Inferior parietal cortex (tissue), 1 donor: ENCODE measurements around the gene HSBP1L1.

Experiments used
- DNase-seq: peaks from one replicate; pipeline ENCODE4 v3.0.0-alpha.2; 2016; ENCODE audit errors: extremely low spot score

Gene HSBP1L1

GRCh38 chr18:79964330-79965118 lies at the start of gene HSBP1L1:
Gene HSBP1L1, plus strand, starts transcription at chr18:79964643. Its CDS starts 93 bp downstream, at chr18:79964736.
- no peak for DNase-seq

DNA sequence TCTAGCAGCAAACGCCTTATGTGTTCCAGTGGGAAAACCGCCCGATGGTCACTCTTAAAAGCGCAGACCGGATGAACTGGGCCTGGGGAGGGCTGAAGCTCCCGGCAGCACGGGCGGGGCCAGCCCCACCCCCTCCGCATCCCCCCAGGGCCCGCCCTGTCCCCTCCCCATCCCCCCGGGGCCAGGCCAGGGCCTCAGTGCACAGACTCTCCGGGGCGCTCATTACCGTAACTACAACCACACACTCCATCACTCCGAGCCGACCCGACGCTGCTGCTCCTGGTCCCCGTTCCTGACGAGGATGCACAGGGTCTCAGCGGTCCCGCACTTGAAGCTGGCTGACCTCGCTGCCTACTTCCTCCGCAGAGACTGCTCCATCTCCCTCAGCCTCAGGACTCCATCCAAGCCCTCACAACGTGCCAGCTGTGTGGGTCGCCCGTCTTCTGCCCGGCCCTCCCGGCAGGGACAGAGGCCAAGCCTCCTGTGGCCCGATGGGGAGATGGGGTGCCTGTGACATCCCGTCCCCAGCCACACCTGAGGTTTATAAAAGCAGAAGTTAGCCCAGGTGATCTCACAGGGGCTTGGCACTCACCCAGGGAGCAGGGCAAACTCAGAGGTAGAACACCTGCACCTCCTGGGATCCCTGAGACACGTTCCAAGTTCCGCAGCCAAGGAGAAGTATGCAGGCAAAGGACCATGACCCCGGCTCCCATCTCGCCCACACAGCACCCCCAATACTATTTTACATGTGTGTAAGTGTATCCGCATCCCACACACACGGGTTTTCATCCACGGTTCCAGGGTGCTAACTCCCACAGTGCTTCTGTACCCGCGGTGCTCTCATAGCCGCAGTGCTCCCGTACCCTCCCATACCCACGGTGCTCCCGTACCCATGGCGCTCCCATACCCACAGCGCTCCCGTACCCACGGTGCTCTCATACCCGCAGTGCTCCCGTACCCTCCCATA lies 49.0 kb upstream of the HSBP1L1 start:
- no peak for DNase-seq

DNA sequence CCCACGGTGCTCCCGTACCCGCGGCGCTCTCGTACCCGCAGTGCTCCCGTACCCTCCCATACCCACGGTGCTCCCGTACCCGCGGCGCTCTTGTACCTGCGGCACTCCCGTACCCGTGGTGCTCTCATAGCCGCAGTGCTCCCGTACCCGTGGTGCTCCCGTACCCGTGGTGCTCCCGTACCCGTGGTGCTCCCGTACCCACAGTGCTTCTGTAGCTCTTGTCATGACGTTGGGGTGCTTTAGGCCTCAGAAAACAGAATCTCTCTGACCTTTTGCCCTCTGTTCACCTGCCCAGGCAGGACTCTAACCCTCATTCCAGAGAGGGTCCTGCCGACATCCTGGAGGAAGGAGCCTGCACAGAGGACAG lies 48.3 kb upstream of the HSBP1L1 start:
- DNase-seq: no peak

- no peak for DNase-seq
Measured at GRCh38 chr18:79916546-79917168, 47.8 kb upstream of the HSBP1L1 start.

- no peak for DNase-seq
Measured at GRCh38 chr18:79917169-79917852, 47.1 kb upstream of the HSBP1L1 start.

- no peak for DNase-seq
Measured at GRCh38 chr18:79917853-79918614, 46.4 kb upstream of the HSBP1L1 start.

DNA sequence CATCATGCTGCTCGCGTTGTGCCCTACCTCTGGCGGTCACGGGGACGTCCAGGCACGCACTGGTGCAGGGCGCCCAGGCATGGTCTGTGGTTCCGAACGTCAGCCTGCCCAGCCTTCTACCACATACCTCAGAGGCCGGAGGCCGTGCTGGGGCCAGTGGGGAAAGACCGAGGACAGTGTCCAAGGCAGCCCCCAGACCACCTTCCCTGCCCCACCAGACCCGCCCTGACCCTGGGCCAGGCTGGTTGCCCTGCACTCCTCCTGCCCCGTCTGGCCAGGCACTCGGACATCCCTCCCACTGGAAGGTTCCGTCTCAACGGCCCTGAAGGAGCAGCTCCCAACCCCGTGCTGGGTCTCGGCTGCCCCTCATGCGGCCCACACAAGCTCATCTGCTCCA lies 45.8 kb upstream of the HSBP1L1 start:
- DNase-seq: no peak

DNA sequence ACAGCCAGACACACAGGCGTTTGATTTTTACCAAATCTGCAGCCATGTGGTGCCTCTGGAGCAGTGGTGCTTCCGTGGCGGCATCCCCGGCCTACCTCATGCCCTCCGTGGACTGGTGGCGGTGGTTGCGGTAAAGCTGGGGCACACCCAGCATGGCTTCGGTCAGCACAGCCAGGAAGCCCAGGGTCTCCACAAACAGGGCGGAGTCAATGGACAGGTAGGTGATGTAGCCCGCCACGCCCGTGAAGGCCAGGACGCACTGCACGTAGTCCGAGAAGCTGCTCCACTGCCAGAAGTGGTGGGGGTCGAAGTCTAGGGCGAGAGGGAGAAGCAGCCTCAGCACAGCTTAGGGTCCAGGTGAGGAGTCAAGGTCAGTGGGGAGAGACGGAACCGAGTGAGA lies 45.4 kb upstream of the HSBP1L1 start:
- DNase-seq: no peak

GRCh38 chr18:79921984-79922965 lies 42.2 kb upstream of the HSBP1L1 start:
- no peak for DNase-seq

DNA sequence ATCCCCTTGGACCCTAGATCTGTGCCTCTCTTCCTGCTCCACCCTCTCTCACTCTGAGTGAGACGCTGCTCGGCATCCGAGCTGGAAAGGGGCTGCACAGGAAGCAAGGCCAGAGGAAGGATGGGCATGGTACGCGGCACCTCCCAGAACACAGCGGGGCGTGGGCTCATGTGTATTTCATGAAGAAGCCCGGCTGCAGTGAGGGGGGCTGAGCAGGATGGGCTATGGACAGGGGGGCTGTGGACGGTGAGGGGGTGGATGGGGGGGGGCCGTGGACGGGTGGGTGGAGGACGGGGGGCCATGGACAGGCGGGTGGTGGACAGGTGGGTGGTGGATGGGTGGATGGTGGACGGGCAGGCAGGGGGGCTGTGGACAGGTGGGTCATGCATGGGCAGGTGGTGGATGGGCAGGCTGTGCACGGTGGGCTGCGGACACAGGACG lies 41.5 kb upstream of the HSBP1L1 start:
- no peak for DNase-seq

GRCh38 chr18:79923896-79924585 lies 40.4 kb upstream of the HSBP1L1 start:
- no peak for DNase-seq

GRCh38 chr18:79924814-79925731 lies 39.4 kb upstream of the HSBP1L1 start:
- no peak for DNase-seq

- DNase-seq: no peak
Measured at GRCh38 chr18:79926306-79926705, 38.1 kb upstream of the HSBP1L1 start.

- DNase-seq: no peak
Measured at GRCh38 chr18:79926715-79927606, 37.5 kb upstream of the HSBP1L1 start.

DNA sequence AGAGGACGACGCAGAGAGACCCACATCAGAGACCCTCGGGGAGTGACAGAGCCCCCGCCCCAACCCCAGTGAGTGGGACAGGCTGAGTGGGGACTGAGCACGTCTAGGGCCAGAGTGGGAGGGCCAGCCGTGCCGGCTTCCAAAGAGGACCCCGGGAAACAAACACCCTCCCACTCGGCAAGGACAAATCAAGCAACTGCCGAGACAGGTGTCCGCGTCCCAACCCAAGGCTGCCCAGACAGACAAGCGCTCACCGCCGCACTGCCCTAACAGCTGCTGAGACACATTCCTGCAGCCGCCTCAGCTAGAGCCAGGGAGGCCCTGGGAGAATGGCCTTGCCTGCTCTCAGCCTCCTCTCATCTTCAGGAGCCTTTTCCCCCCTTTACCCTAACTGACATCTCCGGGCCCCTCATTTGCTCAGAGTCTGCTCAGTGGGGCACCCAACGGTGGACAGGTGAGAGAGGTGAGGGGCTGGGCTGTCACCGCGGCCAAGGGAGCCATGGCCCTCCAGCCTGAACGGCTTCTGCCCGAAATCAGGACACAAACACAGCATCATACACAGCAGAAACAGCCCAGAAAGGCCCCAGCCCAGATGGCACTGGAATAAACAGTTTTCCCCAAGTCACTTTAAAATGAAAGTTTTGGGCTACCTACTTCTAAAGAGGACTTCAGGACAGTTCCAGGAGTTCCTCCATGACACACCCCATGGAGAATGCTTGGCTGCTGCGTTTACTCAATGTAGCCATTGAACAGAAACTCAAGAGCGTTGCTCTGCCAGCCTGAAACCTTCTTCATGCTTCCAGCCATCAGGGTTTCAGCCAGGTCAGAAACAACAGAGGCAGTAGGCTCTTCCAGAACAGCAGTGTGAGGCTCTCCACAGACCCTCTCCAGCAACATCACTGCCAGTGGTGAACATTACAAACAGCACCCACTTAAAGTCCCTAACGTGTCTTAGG lies 36.6 kb upstream of the HSBP1L1 start:
- no peak for DNase-seq

DNA sequence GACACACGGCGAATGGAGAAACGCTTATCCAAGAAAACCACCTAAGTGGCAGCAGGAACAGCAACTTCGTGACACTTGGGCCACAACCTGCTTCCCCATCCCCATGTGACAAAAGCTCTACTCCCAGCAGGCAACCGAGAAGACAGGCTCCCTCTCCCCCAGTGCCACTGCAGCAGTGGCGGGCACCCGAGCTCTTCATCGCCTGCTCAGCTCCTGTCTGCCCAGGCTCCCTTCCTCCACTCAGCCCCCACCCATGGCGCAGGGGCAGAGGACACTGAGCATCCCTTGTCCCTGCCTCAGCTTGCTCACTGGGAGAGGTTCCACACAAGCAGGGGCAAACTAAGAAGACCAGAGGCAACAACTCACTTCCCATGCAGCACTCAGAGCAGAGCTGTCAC lies 35.9 kb upstream of the HSBP1L1 start:
- no peak for DNase-seq
